Gastrocnemius medialis (tissue), 4 donors: Measurements from ENCODE around the gene B3GNT4. TPM values are rescaled to one million over a fixed set of nuclear protein-coding genes. Genes with fewer than 3 reads are reported as not detected.
"Not testable (repeated sequence)": the region's sequence is repeated elsewhere in the genome, so short reads cannot be mapped to it uniquely, and the experiment has no call there.

Source experiments
- ATAC-seq, 2 donors: fragments of 150-250 bp; one replicate each; pipeline ENCODE4 v1.9.1; 2016
- DNase-seq, 2 donors: peaks; one replicate each; pipeline ENCODE4 v3.0.0-alpha.2; 2019
- H3K27ac ChIP-seq, 4 donors: fragments of 200-600 bp; sonication (generic); 1 replicate in 1 of 4; 2 replicates in 3 of 4; pipeline ENCODE4 v1.5.1; 2016 to 2018; ENCODE audit warnings: mild to moderate bottlenecking in 2 of 4, moderate library complexity in 1 of 4
- H3K27me3 ChIP-seq, 3 donors: fragments of 200-600 bp; sonication (generic) in 2 of 3; 1 replicate in 1 of 3; 2 replicates in 2 of 3; pipeline versions ENCODE4 v1.5.1 to v1.6.0; 2016 to 2019; ENCODE audit warnings: mild to moderate bottlenecking in 1 of 3, moderate library complexity in 1 of 3
- H3K36me3 ChIP-seq, 2 donors: fragments of 200-600 bp; sonication (generic) in 1 of 2; one replicate each; pipeline ENCODE4 v1.5.1; 2017 to 2018
- H3K4me1 ChIP-seq, 2 donors: fragments of 200-600 bp; sonication (generic) in 1 of 2; one replicate each; pipeline ENCODE4 v1.5.1; 2016 to 2017; ENCODE audit warnings: mild to moderate bottlenecking in 2 of 2
- H3K4me3 ChIP-seq, 4 donors: fragments of 200-600 bp; sonication (generic) in 3 of 4; 1 replicate in 1 of 4; 2 replicates in 3 of 4; pipeline ENCODE4 v1.5.1; 2016 to 2019; ENCODE audit warnings: mild to moderate bottlenecking in 2 of 4
- H3K9me3 ChIP-seq, 3 donors: fragments of 200-600 bp; sonication (generic) in 2 of 3; 1 replicate in 1 of 3; 2 replicates in 2 of 3; pipeline ENCODE4 v1.5.1; 2016 to 2019
- POLR2A ChIP-seq, 2 donors: fragments of 450-650 bp; IDR thresholded peaks; one replicate each; pipeline ENCODE4 v1.6.1; 2017; ENCODE audit warnings: antibody characterized with exemption in 2 of 2, mild to moderate bottlenecking in 2 of 2, moderate library complexity in 2 of 2
- in situ Hi-C, 4 donors: fragments of 200-750 bp; cut with MboI; loops; one replicate each; pipeline versions ENCODE4 v1.15.0 to v1.8.0; 2017; ENCODE audit warnings: low sequenced_read_pairs in 4 of 4
- intact Hi-C: fragments of 100-400 bp; cut with DNase I; formaldehyde crosslinking; loops from one replicate; pipeline ENCODE4 v1.15.1; 2023; ENCODE audit warnings: low total_unique reads
- total RNA-seq, 4 donors: library from RNA; depleted of rRNA; stranded (reverse); fragments of >200 nt; gene quantifications; one replicate each; pipeline versions ENCODE4 v1.1.0 to v1.2.3, GENCODE V29; 2016
- TF ChIP-seq, protein P1 (sequence below), 5 experiments: fragments of 450-650 bp in 3 of 5; fragments of 200-600 bp in 2 of 5; sonication (generic) in 2 of 5; IDR thresholded peaks in 4 of 5; conservative IDR thresholded peaks in 1 of 5; 1 replicate in 4 of 5; 2 replicates in 1 of 5; pipeline ENCODE4 v1.5.1; 2016 to 2019; ENCODE audit warnings: antibody characterized with exemption in 5 of 5, mild to moderate bottlenecking in 3 of 5, moderate library complexity in 3 of 5

B3GNT4 gene
- total RNA-seq, 4 donors from 2014 or later, result not detected

DNA sequence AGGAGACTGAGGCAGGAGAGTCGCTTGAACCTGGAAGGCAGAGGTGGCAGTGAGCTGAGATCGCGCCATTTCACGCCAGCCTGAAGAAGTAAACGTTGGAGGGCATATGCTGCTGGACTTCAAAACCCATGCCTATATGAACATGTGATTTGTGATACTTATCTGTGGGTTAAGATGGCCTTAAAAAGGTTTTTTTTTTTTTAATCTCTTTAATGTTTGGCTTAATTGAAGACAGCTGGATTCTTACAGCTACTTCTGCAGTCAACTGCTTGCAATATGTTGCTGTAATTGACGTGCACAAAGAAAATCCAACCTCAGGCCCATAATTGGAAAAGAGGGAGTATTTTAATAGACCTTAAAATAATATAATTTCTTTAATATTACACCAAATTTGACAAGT, 1.5 kb upstream of the B3GNT4 start:
- in situ Hi-C loops, result no loop called here
- DNase-seq (no peak), ATAC-seq (no peak)
- TF ChIP-seq, protein P1, sequence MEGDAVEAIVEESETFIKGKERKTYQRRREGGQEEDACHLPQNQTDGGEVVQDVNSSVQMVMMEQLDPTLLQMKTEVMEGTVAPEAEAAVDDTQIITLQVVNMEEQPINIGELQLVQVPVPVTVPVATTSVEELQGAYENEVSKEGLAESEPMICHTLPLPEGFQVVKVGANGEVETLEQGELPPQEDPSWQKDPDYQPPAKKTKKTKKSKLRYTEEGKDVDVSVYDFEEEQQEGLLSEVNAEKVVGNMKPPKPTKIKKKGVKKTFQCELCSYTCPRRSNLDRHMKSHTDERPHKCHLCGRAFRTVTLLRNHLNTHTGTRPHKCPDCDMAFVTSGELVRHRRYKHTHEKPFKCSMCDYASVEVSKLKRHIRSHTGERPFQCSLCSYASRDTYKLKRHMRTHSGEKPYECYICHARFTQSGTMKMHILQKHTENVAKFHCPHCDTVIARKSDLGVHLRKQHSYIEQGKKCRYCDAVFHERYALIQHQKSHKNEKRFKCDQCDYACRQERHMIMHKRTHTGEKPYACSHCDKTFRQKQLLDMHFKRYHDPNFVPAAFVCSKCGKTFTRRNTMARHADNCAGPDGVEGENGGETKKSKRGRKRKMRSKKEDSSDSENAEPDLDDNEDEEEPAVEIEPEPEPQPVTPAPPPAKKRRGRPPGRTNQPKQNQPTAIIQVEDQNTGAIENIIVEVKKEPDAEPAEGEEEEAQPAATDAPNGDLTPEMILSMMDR (IDR thresholded peaks at IDR 0.05 in 4 of 5, conservative IDR thresholded peaks at IDR 0.05 in 1 of 5), result no peak
- Histone ChIP-seq H3K4me1 (peaks cover 0 to 6% of the 10 kb centered on the region in 2 donors), H3K27ac (no peak overlapping the region), H3K4me3 (no peak overlapping the region), H3K27me3 (peaks cover 44 to 61% (median 46%) of the 10 kb centered on the region in 3 donors), H3K9me3 (no peaks in the 10 kb centered on the region), H3K36me3 (peaks cover 0 to 3% of the 10 kb centered on the region in 2 donors)
- intact Hi-C loops, result no loop called here

DNA sequence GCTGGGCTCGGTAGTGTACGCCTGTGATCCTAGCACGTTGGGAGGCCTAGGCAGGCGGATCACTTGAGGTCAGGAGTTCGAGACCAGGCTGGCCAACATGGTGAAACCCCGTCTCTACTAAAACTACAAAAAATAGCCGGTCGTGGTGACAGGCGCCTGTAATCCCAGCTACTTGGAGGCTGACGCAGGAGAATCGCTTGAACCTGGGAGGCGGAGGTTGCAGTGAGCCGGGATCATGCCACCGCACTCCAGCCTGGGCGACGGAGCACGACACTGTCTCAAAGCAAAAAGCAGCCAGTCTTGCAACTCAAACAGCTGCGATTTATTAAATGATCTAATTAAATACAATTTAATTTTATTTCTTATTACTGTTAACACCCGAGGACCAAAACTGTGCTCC, 698 bp upstream of the B3GNT4 start:
- H3K27ac ChIP-seq, intact Hi-C loops, ATAC-seq, H3K4me1 ChIP-seq, H3K36me3 ChIP-seq, in situ Hi-C loops, H3K9me3 ChIP-seq, DNase-seq: not testable (repeated sequence)
- Histone ChIP-seq H3K4me3 (peak overlapping the region; percentile 41 to 62 (median 56)), H3K27me3 (peaks cover 44 to 61% (median 46%) of the 10 kb centered on the region in 3 donors)

DNA sequence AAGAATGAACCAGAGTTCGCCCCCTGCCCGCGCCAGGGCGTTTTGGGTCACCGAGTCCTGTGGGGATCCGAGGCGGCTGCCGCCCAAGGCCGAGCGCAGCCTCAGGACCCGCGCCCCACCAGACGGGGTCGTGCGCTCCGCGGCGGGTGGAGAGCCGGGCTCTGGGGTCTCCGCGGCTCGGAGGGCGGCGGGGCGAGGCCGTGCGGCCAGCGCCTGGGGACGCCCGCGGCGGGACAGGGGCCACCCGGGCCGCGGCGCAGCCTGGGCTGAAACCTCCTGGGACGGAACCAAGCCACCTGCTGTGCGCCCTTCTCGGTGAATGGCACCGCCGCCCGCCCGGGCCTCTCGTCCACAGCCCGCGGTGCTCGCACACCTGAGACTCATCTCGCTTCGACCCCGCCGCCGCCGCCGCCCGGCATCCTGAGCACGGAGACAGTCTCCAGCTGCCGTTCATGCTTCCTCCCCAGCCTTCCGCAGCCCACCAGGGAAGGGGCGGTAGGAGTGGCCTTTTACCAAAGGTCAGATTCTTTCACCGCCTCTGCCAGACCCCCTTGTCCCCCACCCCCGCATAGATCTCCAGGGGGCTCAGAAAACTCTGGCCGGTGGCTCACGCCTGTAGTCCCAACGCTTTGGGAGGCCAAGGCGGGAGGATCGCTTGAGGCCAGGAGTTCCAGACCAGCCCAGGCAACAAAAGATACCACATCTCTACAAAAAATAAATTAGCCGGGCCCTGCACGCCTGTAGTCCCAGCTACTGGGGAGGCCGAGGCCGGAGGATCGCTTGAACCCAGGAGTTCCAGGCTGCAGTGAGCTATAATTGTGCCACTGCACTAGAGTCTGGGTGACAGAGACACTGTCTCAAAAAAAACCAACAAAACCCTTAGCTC, 901 bp downstream of the B3GNT4 start:
- no peak for TF ChIP-seq POLR2A (IDR thresholded peaks at IDR 0.05)
- TF ChIP-seq, protein P1 (IDR thresholded peaks at IDR 0.05 in 4 of 5, conservative IDR thresholded peaks at IDR 0.05 in 1 of 5), result no peak
- Histone ChIP-seq H3K4me1 (peaks cover 0 to 6% of the 10 kb centered on the region in 2 donors), H3K4me3 (peak overlapping the region; percentile 41 to 62 (median 56)), H3K27ac (no peak overlapping the region), H3K9me3 (no peaks in the 10 kb centered on the region), H3K27me3 (peaks cover 40 to 61% (median 45%) of the 10 kb centered on the region in 3 donors), H3K36me3 (peaks cover 0 to 26% of the 10 kb centered on the region in 2 donors)
- DNase-seq, result no peak
- intact Hi-C loops (no loop called here), in situ Hi-C loops (no loop called here)
- ATAC-seq, result peak; percentile 10 to 19

DNA sequence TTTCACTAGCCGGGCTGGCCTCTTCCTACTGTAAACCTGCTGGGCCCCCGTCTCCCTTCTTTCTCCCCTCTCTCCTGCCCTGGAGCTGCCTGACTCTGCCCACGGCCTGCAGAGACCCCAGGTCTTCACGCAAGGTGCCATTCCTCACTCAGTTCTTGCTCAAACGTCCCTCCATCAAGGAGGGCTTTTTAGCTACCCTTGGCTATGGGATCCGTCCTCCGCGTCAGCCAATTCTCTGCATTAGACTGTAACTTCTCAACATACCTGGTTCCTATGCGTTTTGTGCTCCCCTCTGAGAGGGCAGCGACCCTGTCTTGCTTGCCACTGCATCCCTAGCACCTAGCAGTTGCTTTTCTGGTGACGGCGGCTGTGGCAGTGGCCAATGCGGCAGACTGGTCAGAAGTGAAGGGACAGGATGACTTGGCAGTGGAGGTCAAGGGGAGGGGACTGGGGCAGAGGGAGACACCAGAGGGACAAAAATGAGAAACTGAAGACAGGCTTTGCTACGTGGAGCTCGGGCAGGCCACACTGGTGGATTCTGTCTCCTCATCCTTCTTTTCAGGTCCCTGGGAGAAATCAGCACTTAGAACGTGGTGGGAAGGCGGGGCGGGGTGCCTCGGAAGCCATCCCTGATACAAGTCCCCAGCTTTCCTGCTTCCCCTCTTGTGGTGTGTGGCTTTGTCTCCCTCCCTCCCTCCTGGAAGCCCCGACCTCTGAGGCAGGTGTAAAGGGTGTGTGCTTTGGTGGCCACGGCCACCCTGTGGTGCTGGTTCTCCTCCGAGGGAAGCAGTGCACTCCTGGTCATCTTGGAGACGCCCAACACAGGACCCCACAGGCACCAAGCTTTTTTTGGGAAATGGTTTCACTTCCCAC, 1.8 kb downstream of the B3GNT4 start:
- no peak overlapping the region for H3K4me3 ChIP-seq
- in situ Hi-C loops (no loop called here), intact Hi-C loops (no loop called here)
- DNase-seq (no peak), ATAC-seq (no peak)
- no peaks in the 10 kb centered on the region for H3K9me3 ChIP-seq
- TF ChIP-seq, protein P1 (IDR thresholded peaks at IDR 0.05 in 4 of 5, conservative IDR thresholded peaks at IDR 0.05 in 1 of 5), result no peak
- TF ChIP-seq POLR2A (IDR thresholded peaks at IDR 0.05), result no peak
- peaks cover 0 to 33% of the 10 kb centered on the region in 2 donors for H3K36me3 ChIP-seq
- H3K27ac ChIP-seq, result no peak overlapping the region
- H3K27me3 ChIP-seq, result peaks cover 39 to 54% (median 40%) of the 10 kb centered on the region in 3 donors
- peaks cover 0 to 6% of the 10 kb centered on the region in 2 donors for H3K4me1 ChIP-seq
